Stromal cell of bone marrow (primary cell): ENCODE data around the gene NAGPA.
"Not testable (repeated sequence)": the region's sequence is repeated elsewhere in the genome, so short reads cannot be mapped to it uniquely, and the experiment has no call there.

Experiments used
- DNase-seq: peaks from one replicate; pipeline ENCODE4 v3.0.0-alpha.2; 2012; ENCODE audit warnings: low read depth

Gene NAGPA

DNA sequence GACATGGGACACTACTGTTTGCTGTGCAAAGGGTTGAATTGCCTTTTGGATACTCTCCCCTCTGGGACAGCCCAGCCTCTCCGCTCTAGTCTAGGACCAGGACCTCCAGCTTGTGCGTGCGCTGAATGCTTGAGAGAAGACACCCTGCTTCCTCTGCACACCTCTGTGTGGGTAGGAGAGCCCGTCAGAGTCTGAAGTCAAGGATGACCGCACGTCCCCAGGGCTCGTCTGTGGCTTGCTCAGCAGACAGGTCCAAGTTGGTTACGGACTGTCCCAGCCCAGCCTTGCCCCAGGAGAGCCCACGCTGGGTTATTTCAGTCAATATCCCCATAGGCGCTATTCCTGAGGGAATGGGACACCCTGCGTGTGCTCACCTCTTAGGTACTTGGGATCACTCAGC lies 28.3 kb upstream of the NAGPA start:
- no peak for DNase-seq

GRCh38 chr16:5060073-5060641 lies 26.4 kb upstream of the NAGPA start:
- DNase-seq = no peak

- DNase-seq = no peak
These were observed 25.8 kb upstream of the NAGPA start for GRCh38 chr16:5059386-5060072.

GRCh38 chr16:5058476-5058875 lies 24.7 kb upstream of the NAGPA start:
- DNase-seq = no peak

GRCh38 chr16:5056352-5056751 lies 22.6 kb upstream of the NAGPA start:
- DNase-seq = no peak

- no peak for DNase-seq
These were observed 21.4 kb upstream of the NAGPA start for GRCh38 chr16:5054876-5055865.

DNA sequence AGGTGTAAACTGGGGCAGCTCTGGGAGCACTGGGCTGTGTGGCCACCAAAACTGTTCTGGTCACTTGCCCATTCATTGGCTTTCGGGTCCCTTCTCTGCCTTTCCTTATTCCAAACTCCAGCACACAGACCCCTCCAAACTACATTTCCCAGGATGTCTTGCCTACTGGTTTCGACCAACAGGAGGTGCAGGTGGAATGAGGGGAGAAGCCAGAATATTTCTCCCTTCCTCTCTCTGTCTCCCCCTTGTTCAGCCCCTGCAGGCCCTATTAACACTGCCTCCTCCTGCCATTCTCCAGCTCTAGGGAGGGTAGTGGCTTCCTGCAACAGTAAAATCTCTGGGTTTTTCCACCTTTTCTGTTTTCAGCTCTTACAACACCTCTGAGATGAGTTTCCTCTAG lies 13.2 kb upstream of the NAGPA start:
- no peak for DNase-seq

DNA sequence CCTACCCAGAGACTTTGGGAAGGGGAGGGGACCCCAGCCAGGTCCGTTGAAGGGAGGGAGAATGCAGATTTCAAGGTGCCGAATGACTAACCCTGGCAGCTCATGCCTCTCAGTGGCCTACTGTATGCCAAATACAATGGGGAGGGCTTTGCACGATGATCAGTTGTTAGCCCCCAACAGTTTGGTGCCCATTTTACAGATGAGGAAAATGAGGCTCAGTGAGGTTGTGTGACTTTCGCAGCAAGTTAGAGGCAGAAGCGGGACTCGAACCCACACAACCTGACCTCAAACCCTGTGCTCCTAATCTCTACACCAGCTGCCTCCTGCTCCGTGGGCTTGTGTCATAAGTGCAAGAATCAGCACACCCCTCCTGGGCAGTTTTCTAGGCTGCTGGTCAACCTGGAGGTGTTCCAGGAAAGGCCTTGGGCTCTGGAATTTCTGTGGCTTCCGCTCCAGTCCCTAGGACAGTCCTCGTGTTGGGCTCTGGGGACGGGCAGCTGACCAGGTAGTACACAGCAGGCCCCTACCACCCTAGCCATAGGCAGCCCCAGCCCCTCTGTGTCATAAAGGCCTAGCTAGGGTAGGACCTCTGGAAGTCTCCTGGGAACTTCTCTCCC lies 11.9 kb upstream of the NAGPA start:
- DNase-seq = no peak

GRCh38 chr16:5044581-5044980 lies 10.8 kb upstream of the NAGPA start:
- DNase-seq = not testable (repeated sequence)

DNA sequence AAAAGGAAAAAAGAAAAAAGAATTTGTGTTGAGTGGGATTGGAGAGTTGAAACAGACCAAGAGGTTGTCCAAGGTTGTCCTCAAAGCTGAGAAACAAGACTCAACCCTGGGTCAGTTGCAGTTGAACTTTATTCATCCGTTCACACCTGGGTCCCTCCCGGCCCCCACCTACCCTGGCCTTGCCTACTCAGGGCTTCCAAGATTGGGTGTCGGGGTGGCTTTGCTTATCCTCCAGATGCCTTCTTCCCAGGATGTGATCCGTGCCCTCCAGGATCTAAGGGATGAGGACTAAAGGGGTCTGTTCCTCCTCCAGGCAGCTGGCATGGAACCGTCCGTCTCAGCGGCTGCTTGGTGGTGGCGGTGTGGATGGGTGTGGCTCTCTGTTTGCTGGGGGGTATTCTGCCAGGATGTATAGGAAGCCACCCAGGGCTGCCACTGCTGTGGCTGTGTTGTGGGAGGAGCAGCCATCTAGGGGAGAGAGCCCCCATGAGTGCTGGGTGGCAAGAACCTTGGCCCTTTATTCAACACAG lies 10.3 kb upstream of the NAGPA start:
- no peak for DNase-seq

- DNase-seq = no peak
These were observed 8.9 kb upstream of the NAGPA start for GRCh38 chr16:5042574-5043171.

DNA sequence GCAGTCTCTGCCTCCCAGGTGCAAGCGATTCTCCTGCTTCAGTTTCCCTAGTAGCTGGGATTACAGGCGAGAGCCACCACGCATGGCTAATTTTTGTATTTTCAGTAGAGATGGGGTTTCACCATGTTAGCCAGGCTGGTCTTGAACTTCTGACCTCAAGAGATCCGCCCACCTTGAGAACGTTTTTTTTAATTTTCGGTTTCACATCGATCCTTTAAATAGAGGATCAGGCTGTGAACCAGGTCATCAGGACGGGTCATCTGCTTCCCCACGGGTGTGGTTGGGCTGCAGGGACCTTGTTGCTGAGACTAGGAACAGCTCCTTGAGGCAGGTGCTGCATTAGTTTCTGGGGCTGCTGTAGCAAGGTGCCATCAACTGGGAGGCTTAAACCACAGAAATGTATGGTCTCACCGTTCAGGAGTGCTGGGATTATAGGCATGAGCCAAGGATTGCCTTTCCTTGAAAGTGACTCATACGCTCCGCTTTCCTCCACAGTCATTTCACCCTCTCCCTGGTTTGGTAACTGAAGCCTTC lies 7.9 kb upstream of the NAGPA start:
- peak; percentile 38 for DNase-seq

- DNase-seq = no peak
These were observed 6.7 kb upstream of the NAGPA start for GRCh38 chr16:5040451-5040850.

DNA sequence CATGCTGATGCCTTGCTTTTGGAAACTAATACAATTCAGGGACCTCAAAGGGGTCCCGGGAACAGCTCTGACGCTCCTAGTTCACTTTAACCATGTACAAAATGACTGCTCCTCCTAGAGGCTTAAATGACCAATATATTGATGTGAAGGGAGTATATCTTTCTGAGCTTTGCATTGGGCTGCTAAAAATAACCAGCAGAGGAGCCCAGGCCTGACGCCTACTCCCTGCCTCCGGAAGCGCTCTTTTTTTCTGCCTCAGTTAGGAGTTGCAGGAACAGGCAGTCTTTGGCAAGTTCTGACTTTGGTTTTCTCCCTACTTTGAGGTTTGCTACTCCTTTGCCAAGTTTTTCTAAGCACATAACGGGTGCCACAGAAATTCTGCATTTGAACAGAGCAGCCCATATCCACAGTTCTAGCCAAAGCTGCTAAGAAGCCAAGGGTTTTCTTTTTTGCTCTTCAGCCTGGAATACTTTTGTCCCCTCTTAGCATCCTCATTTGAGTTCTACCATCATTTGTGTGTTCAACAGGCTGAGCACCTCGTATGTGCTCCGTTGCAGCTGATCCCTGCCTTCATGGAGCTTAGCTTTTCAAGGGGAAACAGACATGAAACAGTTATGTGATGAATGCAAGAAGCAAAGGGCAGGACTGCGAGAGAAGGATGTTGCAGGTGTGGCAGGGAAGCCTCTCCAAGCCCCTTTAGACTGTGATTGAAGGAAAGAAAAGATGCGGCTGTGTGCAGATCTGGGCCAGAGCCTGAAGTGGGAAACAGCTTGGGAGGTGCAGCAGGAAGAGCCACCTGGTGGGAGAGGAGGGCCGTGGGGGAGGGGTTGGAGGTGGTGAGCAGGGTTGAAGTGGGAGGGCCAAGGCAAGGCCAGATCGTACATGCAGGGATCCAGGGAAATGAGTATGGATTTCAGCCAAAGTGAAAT lies 2.8 kb upstream of the NAGPA start:
- DNase-seq = no peak

GRCh38 chr16:5035909-5036227 lies 2.1 kb upstream of the NAGPA start:
- no peak for DNase-seq

DNA sequence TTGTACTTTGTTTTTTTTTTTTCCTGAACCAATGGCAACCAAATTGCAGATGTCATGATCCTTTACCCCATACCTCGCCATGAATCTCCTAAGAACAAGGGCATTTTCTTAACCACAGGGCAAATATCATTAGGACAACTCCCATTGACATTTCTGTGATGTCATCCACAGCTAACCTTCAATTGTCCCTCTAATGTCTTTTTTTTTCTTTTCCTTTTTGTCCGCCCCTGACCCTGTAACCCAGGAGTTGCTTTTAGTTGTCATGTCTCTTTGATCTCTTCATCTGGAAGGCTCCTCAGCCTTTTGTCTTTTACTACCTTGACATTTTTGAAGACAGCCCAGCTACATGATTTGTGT lies 410 bp upstream of the NAGPA start:
- DNase-seq = no peak

GRCh38 chr16:5032748-5033167 lies 977 bp downstream of the NAGPA start:
- DNase-seq = no peak

- no peak for DNase-seq
These were observed 2.1 kb downstream of the NAGPA start for GRCh38 chr16:5031601-5032000.

- no peak for DNase-seq
These were observed 3.4 kb downstream of the NAGPA start for GRCh38 chr16:5030251-5030870.

DNA sequence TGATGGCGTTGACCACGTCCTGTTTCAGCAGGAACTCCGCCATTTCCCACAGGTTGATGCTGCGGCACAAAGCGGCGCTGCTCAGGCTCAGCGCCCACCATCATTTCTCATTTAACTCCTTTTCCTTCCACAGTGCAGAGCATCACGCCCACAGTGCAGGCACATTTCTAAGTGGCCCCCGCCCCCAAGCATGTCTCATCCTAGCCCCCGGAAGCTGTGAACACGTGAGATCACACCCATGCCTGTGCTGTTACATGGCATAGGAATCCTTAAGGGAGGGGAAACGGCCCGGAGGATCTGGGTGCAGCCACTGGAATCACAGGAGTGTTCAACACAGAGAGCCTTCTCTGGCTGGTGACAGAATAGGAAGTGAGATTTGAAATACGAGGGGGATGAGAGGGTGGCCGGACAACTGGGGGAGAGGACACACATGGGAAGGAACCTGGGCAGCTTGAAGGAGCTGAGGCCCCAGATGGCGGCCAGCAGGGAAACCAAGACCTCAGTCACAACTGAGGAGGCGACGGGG lies 4.7 kb downstream of the NAGPA start:
- no peak for DNase-seq
